Measurements from ENCODE around the gene RASSF4.

The RASSF4 gene

GRCh38 chr10:44963772-44964633 lies 4.4 kb downstream of the RASSF4 start:
- no peak for DNase-seq

GRCh38 chr10:44965104-44965503 lies 5.5 kb downstream of the RASSF4 start:
- no peak for DNase-seq

GRCh38 chr10:44965651-44966097 lies 6.1 kb downstream of the RASSF4 start:
- DNase-seq, result no peak

- peak; percentile 20 for DNase-seq
These were observed 6.7 kb downstream of the RASSF4 start for GRCh38 chr10:44966129-44966815.

- DNase-seq, result no peak
These were observed 7.4 kb downstream of the RASSF4 start for GRCh38 chr10:44966816-44967509.

GRCh38 chr10:44967616-44968015 lies 8.0 kb downstream of the RASSF4 start:
- no peak for DNase-seq

- no peak for DNase-seq
These were observed 8.5 kb downstream of the RASSF4 start for GRCh38 chr10:44968091-44968490.

GRCh38 chr10:44968500-44969400 lies 9.1 kb downstream of the RASSF4 start:
- no peak for DNase-seq

- no peak for DNase-seq
These were observed 10.3 kb downstream of the RASSF4 start for GRCh38 chr10:44969854-44970253.

- no peak for DNase-seq
These were observed 11.3 kb downstream of the RASSF4 start for GRCh38 chr10:44970812-44971395.

- no peak for DNase-seq
These were observed 11.8 kb downstream of the RASSF4 start for GRCh38 chr10:44971434-44971833.

- no peak for DNase-seq
These were observed 12.5 kb downstream of the RASSF4 start for GRCh38 chr10:44971935-44972757.

GRCh38 chr10:44972874-44973306 lies 13.3 kb downstream of the RASSF4 start:
- no peak for DNase-seq

GRCh38 chr10:44973323-44974081 lies 13.9 kb downstream of the RASSF4 start:
- no peak for DNase-seq

GRCh38 chr10:44974082-44974627 lies 14.6 kb downstream of the RASSF4 start:
- no peak for DNase-seq

GRCh38 chr10:44974628-44975430 lies 15.2 kb downstream of the RASSF4 start:
- peak; percentile 71 for DNase-seq

GRCh38 chr10:44975431-44976331 lies 16.1 kb downstream of the RASSF4 start:
- DNase-seq, result peak; percentile 54
